ENCODE results near the gene IMMP2L.

Gene IMMP2L

DNA sequence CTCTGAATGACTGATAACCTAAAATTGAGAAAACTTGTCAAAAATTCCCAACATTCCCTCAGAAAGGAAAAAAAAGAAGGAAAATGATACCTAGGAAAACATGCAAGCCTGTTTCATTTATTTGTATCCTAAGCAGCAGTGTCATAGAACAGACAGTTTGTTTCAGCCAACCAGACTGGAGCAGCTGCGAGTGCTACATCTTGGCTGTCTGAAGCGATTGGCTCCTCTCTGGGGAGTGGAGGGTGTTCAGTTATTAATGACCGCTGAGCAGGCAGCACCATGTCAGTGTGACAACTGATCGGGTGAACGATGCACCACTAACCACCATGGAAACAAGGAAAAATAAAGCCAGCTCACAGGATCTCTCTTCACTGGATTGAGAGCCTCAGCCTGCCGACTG, 471.4 kb downstream of the IMMP2L start, which contains the start of gene LRRN3:
Gene LRRN3 (plus strand): TSS at position 282 of the 400 bp plus-strand sequence. CDS start 31,646 bp downstream, outside the sequence.
- ChIA-PET CTCF (no interaction called here), POLR2A (no interaction called here)

DNA sequence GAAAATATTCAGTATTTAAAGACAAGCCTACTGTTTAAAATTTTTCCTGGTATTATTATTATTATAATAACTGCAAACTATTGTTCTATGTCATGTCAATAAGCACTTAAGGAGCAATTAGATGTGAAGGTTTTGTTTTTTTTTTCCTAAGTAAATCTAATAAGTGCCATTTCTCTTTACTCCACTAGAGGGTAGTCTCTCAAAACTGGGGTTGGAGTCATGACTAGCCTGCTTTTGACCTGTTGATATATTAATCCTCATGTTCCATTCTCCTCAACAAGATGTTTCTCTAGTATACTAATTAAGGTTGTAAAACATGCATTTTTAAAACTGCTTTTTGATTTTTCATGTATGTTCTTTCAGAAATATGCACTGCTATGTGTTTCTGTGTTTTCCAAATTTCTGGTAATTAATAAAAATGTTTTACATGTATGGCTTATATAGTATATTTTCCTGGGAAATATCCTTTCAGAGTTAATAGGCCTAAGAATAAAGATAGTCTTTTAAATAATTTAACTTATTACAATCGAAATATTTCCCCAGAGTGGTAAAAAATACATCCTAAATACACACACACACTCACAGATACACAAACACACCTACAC, 472.4 kb downstream of the IMMP2L start:
- DNase-seq (ENCODE audit: extremely low spot score) = peak; percentile 34
- ChIA-PET POLR2A (no interaction called here), CTCF (no interaction called here)
- no peak for TF ChIP-seq BHLHE40 (IDR thresholded peaks at IDR 0.05; ENCODE audit: borderline replicate concordance)
- peak; percentile 70 for TF ChIP-seq ZNF384 (IDR thresholded peaks at IDR 0.05)
- no peak for TF ChIP-seq ELF4 (IDR thresholded peaks at IDR 0.05)

More for the DNA sequence above, 471.4 kb downstream of the IMMP2L start, which contains the start of gene LRRN3:
- TF ChIP-seq CTBP1 (IDR thresholded peaks at IDR 0.05; ENCODE audit: borderline replicate concordance) (no peak), HDGF (IDR thresholded peaks at IDR 0.05; ENCODE audit: borderline replicate concordance) (no peak), FOXA1 (IDR thresholded peaks at IDR 0.05) (no peak), FOXK2 (IDR thresholded peaks at IDR 0.05) (no peak), LEF1 (IDR thresholded peaks at IDR 0.05; ENCODE audit: borderline replicate concordance) (no peak), SUZ12 (IDR thresholded peaks at IDR 0.05) (no peak), BHLHE40 (IDR thresholded peaks at IDR 0.05; ENCODE audit: borderline replicate concordance) (no peak), SP1 (IDR thresholded peaks at IDR 0.05) (no peak), ARNT (IDR thresholded peaks at IDR 0.05) (no peak), ZNF384 (IDR thresholded peaks at IDR 0.05) (no peak), L3MBTL2 (conservative IDR thresholded peaks at IDR 0.05) (no peak), ELF4 (IDR thresholded peaks at IDR 0.05) (no peak)
- peak; percentile 7 for DNase-seq (ENCODE audit: extremely low spot score)

DNA sequence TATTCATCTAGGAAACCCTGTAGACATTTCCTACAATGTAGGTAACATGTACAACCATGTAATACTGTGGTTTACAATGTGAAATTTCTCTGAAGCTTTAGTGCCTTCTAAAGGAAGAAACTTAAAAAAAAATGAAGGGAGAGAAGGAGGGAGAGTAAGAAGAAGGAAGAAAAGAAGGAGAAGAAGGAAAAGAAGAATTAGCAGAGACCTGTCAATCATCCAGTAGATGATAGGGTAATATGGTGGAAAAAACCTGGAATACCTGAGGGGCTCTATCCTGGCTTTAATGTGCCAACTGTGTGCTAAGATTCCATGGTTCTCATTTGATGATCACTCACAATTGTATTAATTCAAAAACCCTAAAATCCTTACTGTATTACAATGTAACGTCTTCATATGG, 474.0 kb downstream of the IMMP2L start:
- DNase-seq (ENCODE audit: extremely low spot score) = no peak
- CTCF ChIA-PET = no interaction called here
- POLR2A ChIA-PET = no interaction called here
- TF ChIP-seq, protein P1, sequence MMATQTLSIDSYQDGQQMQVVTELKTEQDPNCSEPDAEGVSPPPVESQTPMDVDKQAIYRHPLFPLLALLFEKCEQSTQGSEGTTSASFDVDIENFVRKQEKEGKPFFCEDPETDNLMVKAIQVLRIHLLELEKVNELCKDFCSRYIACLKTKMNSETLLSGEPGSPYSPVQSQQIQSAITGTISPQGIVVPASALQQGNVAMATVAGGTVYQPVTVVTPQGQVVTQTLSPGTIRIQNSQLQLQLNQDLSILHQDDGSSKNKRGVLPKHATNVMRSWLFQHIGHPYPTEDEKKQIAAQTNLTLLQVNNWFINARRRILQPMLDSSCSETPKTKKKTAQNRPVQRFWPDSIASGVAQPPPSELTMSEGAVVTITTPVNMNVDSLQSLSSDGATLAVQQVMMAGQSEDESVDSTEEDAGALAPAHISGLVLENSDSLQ (IDR thresholded peaks at IDR 0.05) = peak; percentile 67
- TF ChIP-seq NFRKB (IDR thresholded peaks at IDR 0.05) = no peak

DNA sequence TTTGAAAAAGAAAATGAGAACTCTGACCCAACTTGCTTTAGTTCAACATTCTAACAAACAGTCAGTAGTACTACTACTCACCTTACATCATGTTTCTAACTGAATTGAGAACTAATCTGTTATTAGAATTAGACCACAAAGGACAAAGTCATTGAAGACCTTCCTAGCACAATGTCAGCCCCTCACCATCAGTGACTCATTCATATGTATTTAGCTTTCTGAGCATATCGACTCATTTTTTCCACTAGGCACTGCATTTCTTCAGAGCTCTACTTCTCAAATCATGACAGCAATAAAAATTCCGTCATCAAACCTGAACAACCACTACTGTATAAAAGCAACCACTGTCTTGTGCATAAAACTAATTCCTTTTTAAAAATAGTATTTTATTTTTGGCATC, 475.8 kb downstream of the IMMP2L start:
- TF ChIP-seq SUZ12 (IDR thresholded peaks at IDR 0.05) (no peak), CTBP1 (IDR thresholded peaks at IDR 0.05; ENCODE audit: borderline replicate concordance) (no peak), ARNT (IDR thresholded peaks at IDR 0.05) (no peak), FOXA1 (IDR thresholded peaks at IDR 0.05) (no peak), ZNF384 (IDR thresholded peaks at IDR 0.05) (no peak), FOXM1 (IDR thresholded peaks at IDR 0.05; ENCODE audit: borderline replicate concordance) (no peak), L3MBTL2 (conservative IDR thresholded peaks at IDR 0.05) (no peak), ELF4 (IDR thresholded peaks at IDR 0.05) (no peak), SP1 (IDR thresholded peaks at IDR 0.05) (no peak)
- TF ChIP-seq, protein P1 (IDR thresholded peaks at IDR 0.05) = no peak
- DNase-seq (ENCODE audit: extremely low spot score) = no peak
- POLR2A ChIA-PET = no interaction called here
- CTCF ChIA-PET = interaction anchor here (0.6 kb wide), 1 partner anchor 650 kb away, joined by 3 read pairs; no protein-coding TSS in a partner anchor

DNA sequence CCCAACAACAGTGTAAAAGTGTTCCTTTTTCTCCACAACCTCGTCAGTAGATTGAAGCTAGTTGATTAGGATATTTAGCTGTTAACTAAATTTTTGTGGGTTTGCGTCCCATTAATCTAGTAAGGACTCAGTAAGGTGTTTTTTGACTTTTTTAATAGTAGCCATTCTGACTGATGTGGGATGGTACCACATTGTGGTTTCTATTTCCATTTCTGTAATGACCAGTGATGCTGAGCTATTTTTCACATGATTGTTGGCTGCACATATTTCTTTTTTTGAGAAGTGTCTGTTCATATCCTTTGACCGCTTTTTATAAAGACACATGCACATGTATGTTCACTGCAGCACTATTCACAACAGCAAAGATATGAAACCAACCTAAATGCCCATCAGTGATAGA, 476.9 kb downstream of the IMMP2L start:
- no peak for DNase-seq (ENCODE audit: extremely low spot score)
- TF ChIP-seq SUZ12 (IDR thresholded peaks at IDR 0.05) (no peak), FOXA1 (IDR thresholded peaks at IDR 0.05) (no peak), L3MBTL2 (conservative IDR thresholded peaks at IDR 0.05) (no peak), ZNF384 (IDR thresholded peaks at IDR 0.05) (no peak), HDGF (IDR thresholded peaks at IDR 0.05; ENCODE audit: borderline replicate concordance) (no peak), CTBP1 (IDR thresholded peaks at IDR 0.05; ENCODE audit: borderline replicate concordance) (no peak), TARDBP (IDR thresholded peaks at IDR 0.05) (no peak), FOXM1 (IDR thresholded peaks at IDR 0.05; ENCODE audit: borderline replicate concordance) (no peak), ARNT (IDR thresholded peaks at IDR 0.05) (no peak), SP1 (IDR thresholded peaks at IDR 0.05) (no peak), LEF1 (IDR thresholded peaks at IDR 0.05; ENCODE audit: borderline replicate concordance) (no peak)
- TF ChIP-seq, protein P1 (IDR thresholded peaks at IDR 0.05) = no peak
- ChIA-PET POLR2A (no interaction called here), CTCF (no interaction called here)

DNA sequence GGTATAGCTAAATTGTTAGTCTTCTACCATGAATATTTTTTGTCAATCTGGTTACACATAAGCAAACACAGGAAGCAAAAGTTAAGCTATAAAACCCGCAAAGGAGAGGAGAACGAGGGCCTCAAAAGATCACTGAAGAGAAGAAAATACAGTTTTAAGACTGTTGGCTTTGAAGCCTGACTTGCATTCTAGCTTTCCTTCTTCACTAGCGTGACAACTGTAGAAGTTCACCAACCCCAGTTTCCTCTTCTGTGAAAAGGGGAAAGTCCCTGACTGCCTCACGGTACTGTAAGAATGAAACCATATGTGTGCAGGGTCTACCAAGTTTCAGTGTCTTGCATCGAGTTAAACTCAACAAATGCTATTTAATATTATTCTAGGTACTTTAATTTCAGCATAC, 478.9 kb downstream of the IMMP2L start:
- POLR2A ChIA-PET = no interaction called here
- DNase-seq (ENCODE audit: extremely low spot score) = no peak
- CTCF ChIA-PET = no interaction called here
- no peak for TF ChIP-seq FOXM1 (IDR thresholded peaks at IDR 0.05; ENCODE audit: borderline replicate concordance)
- no peak for TF ChIP-seq FOXA1 (IDR thresholded peaks at IDR 0.05)
- TF ChIP-seq NFRKB (IDR thresholded peaks at IDR 0.05) = no peak
- no peak for TF ChIP-seq BHLHE40 (IDR thresholded peaks at IDR 0.05; ENCODE audit: borderline replicate concordance)
- TF ChIP-seq CTBP1 (IDR thresholded peaks at IDR 0.05; ENCODE audit: borderline replicate concordance) = no peak
- TF ChIP-seq SP1 (IDR thresholded peaks at IDR 0.05) = no peak
- TF ChIP-seq ELF4 (IDR thresholded peaks at IDR 0.05) = no peak
- TF ChIP-seq L3MBTL2 (conservative IDR thresholded peaks at IDR 0.05) = no peak
- no peak for TF ChIP-seq ZNF384 (IDR thresholded peaks at IDR 0.05)
- no peak for TF ChIP-seq ARNT (IDR thresholded peaks at IDR 0.05)
- TF ChIP-seq, protein P1 (IDR thresholded peaks at IDR 0.05) = no peak
- TF ChIP-seq FOXK2 (IDR thresholded peaks at IDR 0.05) = no peak
- TF ChIP-seq HDGF (IDR thresholded peaks at IDR 0.05; ENCODE audit: borderline replicate concordance) = no peak
- no peak for TF ChIP-seq TARDBP (IDR thresholded peaks at IDR 0.05)
- TF ChIP-seq LEF1 (IDR thresholded peaks at IDR 0.05; ENCODE audit: borderline replicate concordance) = no peak
- TF ChIP-seq SUZ12 (IDR thresholded peaks at IDR 0.05) = no peak
